ENCODE results near the gene CAPN11.

The CAPN11 gene
- total RNA-seq: 0.28 to 3.4 (median 1.4) reads per million in 17 experiments

DNA sequence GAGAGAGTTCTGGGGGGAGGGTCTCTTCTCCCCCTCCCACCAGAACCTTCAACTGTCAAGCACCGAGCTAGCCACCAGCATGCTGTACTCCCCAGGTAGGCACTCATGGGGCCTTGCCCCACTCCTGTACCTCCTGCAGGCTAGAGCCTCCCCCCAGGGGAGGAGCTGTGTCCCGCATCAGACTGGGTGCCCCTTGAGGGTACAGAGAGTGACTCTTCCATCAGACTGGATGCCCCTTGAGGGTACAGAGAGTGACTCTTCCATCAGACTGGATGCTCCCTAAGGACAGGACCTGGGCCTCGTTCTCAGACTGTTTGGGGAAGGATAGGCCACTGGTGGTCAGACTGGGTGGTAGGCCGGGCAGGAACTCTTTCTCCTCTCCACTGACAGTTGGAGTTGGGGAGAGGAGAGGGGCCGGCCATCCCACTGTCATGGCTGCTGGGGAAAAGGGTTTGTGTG is at the start of gene CAPN11:
Gene CAPN11 (plus strand): TSS at position 51 of the 459 bp plus-strand sequence. CDS start 29 bp downstream, at position 80.
- no peak for DNase-seq

DNA sequence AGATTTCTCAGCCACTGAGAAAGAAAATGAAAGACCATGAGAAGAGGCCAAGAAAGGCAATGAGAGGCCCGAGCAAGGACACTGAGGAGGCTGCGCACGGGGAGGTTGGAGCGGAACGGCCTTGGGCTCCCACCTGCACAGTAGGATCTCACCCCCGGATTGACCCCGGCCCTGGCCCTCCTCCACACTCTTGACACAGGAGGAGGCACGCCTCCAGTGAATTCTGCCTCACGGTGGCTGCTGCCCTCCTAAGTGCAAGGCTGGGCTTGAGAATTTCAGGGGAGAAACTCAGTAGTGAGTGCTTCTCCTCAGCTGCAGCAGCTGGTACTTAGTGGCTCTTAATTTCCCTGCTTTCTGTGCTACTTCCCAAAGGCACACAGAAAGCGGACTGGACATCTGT is 49.4 kb upstream of the CAPN11 start:
- DNase-seq: no peak

DNA sequence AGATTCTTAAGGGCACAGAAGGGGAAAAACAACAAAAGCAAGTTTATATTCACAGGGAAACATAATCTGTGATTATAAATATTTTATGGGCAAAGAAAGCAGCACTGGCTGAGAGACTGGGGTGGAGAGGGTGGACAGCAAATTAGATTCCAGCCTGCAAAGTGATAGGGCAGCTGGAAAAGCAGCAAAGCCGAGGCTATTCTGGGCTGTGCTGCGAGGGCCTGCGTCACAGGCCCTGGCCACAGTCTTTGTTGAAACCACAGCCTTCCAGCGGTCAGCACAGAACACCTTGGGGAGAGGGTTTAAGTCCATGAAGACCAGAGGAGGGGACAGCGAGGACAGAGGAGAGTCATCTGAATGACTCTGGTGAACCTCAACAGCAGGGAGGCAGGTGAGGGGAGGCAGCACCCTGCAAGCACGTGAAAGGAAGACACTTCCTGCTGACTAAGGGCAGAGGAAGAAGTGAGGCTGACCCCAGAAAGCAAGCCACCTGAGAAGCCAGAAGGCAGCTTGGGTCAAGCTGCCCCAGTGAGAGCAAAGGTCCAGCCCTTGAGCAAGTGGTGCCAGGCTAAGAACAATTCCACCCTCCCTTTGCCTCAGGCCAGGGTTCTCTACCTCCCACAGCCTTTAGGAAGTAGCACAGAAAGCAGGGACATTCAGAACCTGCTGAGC is 48.5 kb upstream of the CAPN11 start:
- DNase-seq: no peak

DNA sequence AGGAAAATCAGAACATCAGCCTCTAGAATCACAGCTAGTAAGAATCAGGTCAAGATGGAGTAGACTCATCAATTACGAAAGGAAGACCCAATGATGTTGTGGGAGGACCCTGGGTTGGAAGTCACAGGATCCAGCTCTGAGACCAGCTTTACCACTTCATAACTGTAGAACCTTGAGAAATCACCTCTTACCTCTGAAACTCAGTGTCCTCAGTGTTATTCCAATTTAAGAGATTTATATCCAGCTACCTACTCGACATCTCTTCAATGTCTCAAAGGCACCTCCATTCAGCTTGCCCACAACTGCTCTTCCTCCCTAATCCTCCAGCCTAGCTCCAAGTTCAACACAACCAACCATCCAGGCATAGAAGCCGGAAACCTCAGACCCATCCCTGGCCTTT is 47.7 kb upstream of the CAPN11 start:
- DNase-seq: no peak

DNA sequence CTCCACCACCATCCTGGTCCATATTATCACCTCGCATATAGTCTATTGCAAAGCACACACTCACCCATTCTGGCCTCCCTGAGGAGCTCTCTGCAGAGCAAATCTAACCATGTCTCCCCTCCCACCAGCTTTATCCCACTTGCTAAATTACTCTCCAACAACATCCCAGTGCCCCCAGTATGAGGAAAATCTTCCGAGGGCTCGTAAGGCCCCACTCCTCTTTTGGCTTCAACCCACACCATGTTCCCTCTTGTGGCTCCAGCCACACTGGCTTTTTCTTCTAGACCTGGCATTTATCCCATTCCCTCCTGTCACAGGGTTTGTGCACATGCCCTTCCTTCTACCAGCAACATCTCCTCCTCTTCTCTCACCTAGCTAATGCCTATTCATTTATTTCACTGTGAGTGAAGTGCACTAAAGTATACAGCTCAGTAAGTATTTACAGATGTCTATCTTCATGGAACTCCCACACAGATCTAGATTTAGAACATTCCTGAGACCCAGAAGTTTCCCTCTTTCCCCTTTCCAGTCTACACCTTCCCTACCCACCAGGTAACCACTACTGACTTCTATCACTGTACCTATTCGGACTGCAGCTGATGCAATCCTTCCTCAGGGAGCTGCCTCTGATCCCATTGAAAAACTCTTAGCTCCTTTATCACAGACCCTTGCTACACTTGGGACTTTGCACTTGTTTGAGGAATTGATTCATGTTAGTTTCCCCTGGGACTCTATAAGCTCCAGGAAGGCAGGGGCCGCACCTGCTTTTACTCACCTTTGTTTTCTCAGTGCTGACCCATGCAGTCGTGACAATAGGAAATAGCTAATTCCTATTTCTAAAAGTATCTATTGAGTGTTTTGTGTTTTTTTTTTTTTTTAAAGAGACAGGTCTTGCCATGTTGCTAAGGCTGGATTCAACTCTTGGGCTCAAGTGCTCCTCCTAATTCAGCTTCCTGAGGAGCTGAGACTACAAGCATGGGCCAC is 46.9 kb upstream of the CAPN11 start:
- no peak for DNase-seq

DNA sequence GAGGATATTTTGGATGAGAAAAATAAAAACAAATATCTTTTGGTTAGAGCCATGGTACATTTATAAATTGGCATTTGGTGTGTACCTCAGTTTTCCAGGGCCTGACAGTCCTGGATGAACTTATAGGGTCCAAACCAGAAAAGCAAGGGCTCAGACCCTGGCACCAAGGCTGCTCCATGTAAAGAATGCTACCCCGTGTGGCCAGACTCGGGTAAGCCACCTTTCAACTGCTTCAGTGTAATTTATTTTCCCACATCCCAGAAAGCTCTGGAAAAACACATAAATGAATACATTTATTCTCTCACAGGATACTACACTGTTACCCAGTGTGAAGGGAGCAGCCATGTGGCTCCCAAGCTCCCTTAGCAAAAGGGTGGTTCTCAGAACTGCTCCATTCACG is 45.2 kb upstream of the CAPN11 start:
- DNase-seq: no peak

DNA sequence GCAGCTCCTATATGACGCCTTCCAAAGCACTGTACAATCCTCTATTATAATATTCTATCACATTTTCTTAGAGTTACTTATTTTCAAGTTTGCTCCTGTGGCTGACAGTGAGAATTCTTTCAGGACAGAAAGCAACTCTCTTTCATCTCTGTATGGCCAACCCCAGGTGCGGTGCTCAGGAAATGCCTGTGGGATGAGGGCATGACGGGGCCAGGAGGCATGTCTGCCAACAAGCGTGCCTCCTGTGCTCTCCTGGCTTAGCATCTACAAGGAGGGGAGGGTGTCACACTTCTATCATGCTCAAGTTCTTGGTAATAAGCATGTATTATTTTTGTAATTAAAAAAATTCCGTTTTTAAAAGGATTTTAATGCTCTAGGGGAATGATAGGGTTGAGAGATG is 42.8 kb upstream of the CAPN11 start:
- DNase-seq: no peak

DNA sequence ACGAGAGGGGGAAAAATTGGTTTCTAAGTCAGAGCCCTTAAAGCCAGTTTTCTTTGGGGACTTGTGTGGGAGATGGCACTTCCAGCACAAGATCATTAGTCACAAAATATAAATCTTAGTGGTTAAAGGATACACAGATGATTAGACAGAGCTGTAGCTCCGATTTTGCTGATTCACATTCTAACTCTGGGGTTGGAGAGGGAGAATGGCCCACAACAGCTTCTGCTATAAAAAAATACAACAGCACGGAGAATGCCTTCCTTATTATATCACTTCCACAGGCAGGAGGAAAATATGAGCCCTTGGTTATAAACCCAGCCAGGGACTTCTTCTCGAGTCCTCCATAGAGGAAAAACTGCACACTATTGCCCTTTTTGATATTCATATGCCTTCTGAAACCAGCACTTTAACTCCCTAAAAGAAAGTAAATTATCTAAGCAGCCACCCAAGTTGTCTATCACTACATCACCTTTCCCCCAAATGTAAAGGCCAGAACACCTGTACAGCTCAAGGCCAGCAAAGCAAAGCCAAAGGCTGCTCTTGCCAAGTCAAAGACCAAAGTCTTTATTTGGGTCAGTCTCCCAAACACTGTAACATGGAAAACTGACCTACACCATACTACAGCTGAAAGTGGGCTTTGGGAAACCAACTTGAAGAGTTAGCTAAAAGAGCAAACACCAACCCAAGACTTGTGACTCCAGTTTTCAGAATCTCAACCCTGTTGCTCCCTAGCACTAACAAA is 41.8 kb upstream of the CAPN11 start:
- DNase-seq: peak; percentile 18 to 69 (median 39)

DNA sequence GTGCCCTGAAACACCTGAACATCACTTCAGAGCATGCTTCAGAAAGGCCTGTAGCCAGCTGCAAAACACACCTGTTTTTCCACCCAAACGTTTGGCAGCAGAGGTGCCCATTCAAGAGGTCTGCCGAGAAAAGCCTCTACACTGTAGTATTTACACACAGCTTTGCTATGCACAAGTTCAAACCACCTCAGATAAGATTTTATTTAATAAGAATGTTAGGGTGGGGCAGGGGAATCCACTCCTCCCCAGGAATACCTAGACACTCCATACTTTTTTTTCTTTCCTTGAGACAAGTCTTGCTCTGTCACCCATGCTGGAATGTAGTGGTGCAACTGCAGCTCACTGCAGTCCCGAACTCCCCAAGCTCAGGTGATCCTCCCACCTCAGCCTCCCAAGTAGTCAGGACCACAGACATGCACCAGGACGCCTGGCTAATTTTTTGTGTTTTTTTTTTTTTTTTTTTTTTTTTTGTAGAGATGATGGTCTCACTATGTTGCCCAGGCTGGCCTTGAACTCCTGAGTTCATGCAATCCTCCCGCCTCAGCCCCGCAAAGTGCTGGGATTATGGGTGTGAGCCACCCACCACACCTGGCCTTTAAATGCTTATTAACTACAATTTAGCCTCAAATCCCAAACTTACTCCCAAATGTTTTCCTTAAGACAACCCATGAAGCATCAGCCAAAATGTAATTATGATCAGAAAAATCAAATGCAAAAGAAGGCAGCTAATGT is 41.1 kb upstream of the CAPN11 start:
- no peak for DNase-seq

DNA sequence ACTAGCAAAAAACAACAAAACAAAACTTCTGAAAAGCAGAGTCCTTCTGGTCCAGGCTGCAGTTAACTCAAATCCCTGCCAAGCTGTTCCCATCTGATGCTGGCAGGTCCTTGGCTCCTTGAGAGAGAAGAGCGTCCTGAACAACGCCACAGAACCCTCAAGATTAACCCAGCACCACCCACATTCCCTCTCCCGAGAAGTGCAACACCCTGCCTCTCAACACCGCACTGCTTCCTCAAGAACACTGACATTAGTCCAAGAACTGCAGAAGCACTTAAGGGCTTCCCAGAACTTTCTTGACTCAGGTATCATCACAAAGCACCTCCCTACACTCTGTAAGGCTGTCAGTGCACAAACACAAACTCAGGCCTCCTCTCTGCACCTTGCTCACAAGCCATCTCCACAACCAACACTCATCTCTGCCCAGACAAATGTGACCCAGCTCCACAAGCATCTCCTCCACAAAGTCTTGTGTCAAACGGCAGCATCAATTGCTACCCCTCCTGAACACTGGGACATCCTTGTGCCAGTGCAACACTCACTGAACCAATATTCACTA is 38.8 kb upstream of the CAPN11 start:
- peak in 3 of 4 experiments; percentile 20 to 43 (median 40) for DNase-seq

DNA sequence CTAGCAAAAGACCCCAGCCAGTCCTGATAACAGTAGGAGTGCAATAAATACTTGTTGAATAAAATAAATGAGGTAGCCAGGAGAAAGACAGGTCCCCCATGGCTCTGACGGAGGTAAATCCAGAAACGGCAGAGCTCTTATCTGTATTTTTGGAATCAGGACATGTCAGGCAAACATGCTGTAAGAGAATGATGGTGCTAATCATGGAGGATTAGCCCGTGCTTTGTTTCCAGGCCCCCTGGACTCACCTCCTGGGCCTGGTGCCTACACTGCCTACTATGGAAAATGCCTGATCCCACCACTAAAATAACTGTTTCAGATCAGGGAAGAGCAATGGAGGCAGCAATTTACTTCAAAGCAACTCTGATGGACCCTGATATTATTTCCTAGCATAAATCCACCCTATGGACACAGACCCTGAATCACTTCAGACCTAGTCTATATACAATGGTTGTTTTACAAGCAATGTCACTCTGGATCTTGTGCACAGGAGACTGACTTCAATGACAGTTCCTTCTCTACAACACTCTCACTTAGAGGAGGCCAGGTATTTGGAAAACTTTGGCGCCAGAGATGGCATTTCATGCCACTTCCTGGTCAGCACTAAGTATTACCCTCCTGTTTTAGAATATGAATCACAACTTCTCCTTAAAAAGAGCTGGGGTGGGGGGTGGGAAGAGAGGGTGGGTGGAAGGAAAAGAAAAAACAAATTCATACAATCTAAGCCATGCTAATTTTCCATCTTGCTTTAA is 37.8 kb upstream of the CAPN11 start:
- DNase-seq: peak in 2 of 4 experiments; percentile 21 to 28

DNA sequence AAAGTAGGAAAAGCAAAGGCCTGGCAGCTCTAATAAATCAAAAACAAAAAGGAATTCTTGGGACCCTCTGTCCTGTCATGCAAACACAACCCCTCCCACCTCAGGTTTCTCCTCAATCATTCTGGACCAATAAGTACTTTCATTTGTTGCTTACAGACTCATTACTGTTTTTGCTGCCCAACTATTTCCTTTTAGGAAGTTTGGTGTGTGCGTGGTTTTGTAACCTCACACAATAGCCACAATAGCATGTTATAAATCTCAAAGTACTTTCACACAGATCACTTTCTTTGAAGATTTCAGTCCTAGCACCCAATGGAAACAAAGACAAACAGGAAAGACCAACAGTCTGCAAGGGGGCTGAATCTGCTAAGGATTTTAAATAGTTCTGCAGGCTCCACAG is 35.8 kb upstream of the CAPN11 start:
- peak in 3 of 4 experiments; percentile 15 to 43 (median 37) for DNase-seq

DNA sequence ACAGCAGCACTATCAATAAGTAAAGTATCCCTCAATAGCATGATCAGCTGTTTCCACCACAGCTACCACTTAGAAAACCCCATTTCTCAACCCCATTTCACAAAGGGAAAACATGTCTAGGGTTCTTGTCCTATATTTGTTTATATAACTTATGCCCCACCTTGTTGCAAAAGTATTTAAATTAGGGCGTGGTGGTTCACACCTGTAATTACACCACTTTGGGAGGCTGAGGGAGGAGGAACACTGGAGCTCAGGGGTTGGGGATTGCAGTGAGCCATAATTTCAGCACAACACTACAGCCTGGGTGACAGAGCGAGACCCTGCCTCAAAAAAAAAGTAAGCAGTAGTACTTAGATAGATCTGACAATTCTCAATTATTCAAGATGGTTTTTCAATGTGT is 35.1 kb upstream of the CAPN11 start:
- no peak for DNase-seq

DNA sequence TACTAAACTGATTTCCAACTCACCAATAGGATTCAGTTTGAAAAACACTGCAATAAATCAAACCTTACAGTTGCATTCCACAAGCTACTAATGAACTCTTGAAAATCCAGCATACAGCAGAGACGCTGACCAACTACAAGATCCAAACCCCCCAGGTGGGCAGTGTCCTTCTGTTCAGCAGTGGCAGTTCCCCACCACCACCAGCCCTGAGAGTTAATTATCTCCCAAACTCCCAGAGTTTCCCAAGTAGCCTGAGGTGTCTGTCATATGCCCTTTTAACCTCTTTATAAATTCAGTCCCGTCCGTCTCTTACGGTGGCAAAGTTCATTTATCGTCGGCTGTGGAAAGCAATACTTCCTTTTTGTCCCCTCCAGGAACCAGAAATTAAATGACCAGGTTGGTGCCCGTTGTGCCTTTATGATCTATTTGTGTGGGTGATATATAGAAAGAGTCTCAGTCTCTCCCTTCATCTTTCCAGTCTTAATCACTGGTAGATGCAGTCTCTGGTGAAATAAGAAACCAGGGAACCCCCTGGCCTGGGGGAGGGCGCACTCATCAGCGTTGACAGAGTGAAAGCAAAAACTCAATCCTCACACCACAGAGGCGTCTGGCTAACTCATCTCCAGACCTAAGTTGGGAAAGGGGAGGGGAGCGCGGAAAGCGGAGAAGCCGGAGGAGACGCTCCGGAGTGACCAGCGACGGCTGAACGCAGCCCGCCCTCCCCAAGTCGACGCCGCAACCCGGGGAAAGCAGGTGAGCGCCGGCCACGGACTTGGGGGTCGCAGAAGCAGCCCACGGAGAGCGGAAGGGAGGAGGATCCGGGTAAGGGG is 32.1 kb upstream of the CAPN11 start:
- peak; percentile 46 to 69 (median 63) for DNase-seq

DNA sequence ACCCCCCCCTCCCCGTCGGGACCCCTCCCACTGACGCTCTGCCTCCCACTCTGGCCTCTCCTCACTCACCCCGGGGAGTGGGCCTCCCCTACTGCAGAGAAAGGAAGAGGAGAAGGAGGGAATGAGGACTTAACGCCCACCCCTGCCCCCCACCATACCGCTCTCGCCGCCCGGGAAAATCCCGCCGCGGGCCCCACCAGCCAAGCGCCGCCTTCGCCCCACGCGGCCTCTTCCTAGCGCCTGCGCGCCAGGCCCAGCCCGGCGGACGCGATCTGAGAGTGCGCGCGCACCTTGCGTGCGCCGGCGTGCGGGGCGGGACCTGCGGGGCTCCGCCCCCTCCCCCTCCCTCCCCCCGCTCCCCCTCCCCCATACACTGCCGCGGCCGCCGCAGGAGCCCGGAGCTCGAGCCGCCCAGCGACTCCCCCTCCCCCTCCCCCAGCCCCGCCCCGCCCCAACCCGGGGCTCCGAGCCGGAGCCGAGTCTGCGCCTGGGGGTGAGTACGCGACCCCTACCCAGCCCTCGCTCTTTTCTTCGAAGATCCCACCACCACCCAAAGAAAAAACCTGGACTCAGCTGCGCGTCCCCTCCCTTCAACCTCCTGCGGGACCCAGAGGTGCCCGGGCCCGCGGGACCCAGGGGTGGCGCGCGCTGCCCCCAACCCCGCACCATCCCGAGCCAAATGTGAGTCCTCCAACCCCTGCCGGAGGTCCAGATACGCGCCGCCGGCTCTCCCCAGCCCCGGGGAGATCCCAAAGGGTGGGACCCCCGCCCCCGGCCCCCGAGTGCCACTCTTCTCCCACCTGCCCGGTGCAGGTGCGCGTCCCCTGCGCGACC is 31.2 kb upstream of the CAPN11 start, which contains the start of the genes MRPL14 and TMEM63B:
Gene MRPL14 (minus strand): TSS at position 267 of the 834 bp plus-strand sequence. CDS start 10,841 bp downstream, outside the sequence.
Gene TMEM63B (plus strand): TSS at position 369 of the 834 bp plus-strand sequence. CDS start 7,031 bp downstream, outside the sequence.
- DNase-seq: peak; percentile 95 to 99 (median 96)

DNA sequence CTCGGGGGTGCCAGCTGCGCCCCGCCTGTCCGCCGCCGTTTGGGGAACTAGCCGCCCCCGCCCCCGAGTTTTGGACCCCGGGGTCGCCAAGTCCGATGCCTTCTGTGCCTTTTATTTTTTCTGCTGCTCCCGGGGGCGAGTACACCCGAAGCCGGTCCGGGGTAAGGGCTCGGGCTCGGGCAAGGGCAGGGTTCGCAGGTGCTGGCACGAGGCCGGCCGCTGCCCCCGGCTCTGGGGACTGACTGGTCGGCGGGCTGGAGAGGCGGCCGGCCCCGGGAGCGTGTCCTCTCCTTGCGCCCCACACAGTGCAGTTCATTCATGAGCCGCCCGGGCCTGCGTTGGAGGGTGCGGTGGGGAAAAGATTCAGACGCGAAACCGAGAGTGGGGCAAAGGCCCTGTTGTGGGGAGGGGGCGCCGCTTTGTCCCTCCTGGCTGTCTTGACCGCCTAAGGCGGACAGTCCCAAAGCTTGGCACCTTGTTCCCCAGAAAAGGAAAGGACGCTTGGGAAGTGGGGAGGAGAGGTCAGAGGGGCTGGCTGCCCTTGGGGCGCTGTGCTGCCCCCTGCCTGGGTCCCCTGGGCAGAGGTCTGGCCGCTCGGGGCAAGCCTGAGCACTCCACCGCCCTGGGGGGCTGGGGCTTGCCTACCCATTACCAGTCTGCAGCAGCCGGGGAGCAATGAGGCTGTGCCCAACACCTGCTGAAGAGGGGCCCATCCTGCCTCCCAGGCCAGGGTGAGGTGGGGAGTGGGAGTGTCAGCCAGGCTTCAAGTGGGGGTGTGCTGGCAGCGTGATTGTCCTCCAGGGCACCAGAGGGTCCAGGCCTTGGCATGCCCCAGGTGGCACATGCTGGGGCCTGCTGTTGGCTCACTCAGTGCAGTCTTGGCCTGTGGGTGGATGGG is 30.4 kb upstream of the CAPN11 start:
- peak; percentile 53 to 76 (median 59) for DNase-seq

DNA sequence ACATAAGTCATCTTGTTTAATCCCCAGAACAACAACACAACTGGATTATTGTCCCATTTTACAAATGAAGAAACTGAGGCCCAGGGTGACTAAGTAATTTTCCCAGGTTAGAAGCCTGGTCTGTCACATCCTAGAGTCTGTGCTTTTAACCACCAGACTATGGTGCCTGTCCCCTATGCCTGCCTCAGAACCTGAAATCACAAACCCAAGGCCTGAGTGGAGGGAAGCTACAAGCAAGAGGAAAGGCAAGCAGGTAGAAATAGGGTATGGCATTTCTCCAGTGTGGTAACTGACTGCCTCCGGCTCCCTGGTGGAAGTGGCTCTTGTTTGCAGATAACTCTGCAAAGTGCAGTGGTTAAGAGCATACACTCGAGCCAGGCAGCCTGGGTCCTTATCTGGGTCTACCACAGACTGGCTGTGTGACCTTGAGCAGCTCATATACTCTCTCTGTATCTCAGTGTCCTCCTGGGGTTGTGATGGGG is 28.7 kb upstream of the CAPN11 start:
- DNase-seq: no peak
